GM23338 (cell line): ENCODE measurements around the gene SPAG16.

Source experiments
- CREB1 ChIP-seq: fragments of 250-450 bp; sonication (Bioruptor Pico); IDR thresholded peaks from 2 replicates; pipeline ENCODE4 v1.5.0; 2020; ENCODE audit warnings: low read depth, mild to moderate bottlenecking, moderate library complexity
- EZH2 ChIP-seq: fragments of 200-600 bp; sonication (generic); IDR thresholded peaks from one replicate; pipeline ENCODE4 v1.8.0; 2017; ENCODE audit warnings: antibody characterized with exemption, mild to moderate bottlenecking, low read depth; ENCODE audit not compliant: unreplicated experiment
- EZH2phosphoT487 ChIP-seq: fragments of 200-600 bp; sonication (generic); IDR thresholded peaks from one replicate; pipeline ENCODE4 v1.8.1; 2018; ENCODE audit warnings: antibody characterized with exemption; ENCODE audit not compliant: unreplicated experiment
- JUNB ChIP-seq: IDR thresholded peaks from one replicate; pipeline ENCODE4 v1.6.1; 2016; ENCODE audit warnings: antibody characterized with exemption; ENCODE audit not compliant: unreplicated experiment
- POLR2AphosphoS5 ChIP-seq: IDR thresholded peaks from 2 replicates; pipeline ENCODE4 v1.6.1; 2016; ENCODE audit warnings: antibody characterized with exemption, low read depth
- STAT1 ChIP-seq: IDR thresholded peaks from one replicate; pipeline ENCODE4 v1.6.1; 2016; ENCODE audit warnings: antibody characterized with exemption; ENCODE audit not compliant: unreplicated experiment
- ZNF114 ChIP-seq: fragments of 250-450 bp; sonication (Bioruptor Pico); IDR thresholded peaks from 2 replicates; pipeline ENCODE4 v1.5.0; 2020; ENCODE audit warnings: mild to moderate bottlenecking, moderate library complexity
- ZNF331 ChIP-seq: fragments of 250-450 bp; sonication (Bioruptor Pico); IDR thresholded peaks from 2 replicates; pipeline ENCODE4 v1.5.0; 2020; ENCODE audit warnings: low read depth, mild to moderate bottlenecking, moderate library complexity
- TF ChIP-seq, protein P1 (sequence below), 2 experiments: fragments of 200-600 bp in 1 of 2; sonication (generic) in 1 of 2; conservative IDR thresholded peaks; 2 replicates each; pipeline versions ENCODE4 v1.5.1 to v1.6.1; 2016 to 2017; ENCODE audit warnings: antibody characterized with exemption in 2 of 2, low read depth in 2 of 2, mild to moderate bottlenecking in 2 of 2, moderate library complexity in 1 of 2
- TF ChIP-seq, protein P2 (sequence below): IDR thresholded peaks from one replicate; pipeline ENCODE4 v1.6.1; 2018; ENCODE audit warnings: antibody characterized with exemption; ENCODE audit not compliant: unreplicated experiment
- TF ChIP-seq, protein P3 (sequence below): IDR thresholded peaks from 2 replicates; pipeline ENCODE4 v1.6.1; 2016; ENCODE audit warnings: antibody characterized with exemption
- TF ChIP-seq, protein P4 (sequence below): fragments of 250-450 bp; sonication (Bioruptor Pico); IDR thresholded peaks from 2 replicates; pipeline ENCODE4 v1.5.0; 2020; ENCODE audit warnings: mild to moderate bottlenecking, moderate library complexity

DNA sequence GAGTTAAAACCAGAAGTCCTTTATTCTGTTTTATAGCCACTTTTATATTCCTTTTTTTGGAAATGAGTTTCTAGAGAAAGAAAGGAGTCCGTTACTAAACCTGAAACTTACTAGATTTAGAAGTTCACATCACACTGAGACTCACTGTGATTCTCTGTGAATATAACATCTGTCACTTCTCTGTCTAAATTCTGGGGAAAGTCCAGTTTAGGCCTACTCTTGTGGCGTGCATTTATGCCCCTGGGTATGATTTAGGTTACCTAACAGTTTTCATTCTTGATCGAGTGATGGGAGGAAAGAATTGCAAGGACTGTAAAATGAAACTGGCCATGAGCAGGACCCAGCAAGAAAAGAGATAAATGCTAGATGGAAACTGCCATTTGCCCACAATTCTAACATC is 449.6 kb downstream of the SPAG16 start:
- TF ChIP-seq, protein P1, sequence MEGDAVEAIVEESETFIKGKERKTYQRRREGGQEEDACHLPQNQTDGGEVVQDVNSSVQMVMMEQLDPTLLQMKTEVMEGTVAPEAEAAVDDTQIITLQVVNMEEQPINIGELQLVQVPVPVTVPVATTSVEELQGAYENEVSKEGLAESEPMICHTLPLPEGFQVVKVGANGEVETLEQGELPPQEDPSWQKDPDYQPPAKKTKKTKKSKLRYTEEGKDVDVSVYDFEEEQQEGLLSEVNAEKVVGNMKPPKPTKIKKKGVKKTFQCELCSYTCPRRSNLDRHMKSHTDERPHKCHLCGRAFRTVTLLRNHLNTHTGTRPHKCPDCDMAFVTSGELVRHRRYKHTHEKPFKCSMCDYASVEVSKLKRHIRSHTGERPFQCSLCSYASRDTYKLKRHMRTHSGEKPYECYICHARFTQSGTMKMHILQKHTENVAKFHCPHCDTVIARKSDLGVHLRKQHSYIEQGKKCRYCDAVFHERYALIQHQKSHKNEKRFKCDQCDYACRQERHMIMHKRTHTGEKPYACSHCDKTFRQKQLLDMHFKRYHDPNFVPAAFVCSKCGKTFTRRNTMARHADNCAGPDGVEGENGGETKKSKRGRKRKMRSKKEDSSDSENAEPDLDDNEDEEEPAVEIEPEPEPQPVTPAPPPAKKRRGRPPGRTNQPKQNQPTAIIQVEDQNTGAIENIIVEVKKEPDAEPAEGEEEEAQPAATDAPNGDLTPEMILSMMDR (conservative IDR thresholded peaks at IDR 0.05; ENCODE audit: low read depth in 2 of 2) = no peak
- no peak for TF ChIP-seq EZH2
- TF ChIP-seq POLR2AphosphoS5 = no peak
- TF ChIP-seq EZH2phosphoT487 = no peak
- TF ChIP-seq, protein P2, sequence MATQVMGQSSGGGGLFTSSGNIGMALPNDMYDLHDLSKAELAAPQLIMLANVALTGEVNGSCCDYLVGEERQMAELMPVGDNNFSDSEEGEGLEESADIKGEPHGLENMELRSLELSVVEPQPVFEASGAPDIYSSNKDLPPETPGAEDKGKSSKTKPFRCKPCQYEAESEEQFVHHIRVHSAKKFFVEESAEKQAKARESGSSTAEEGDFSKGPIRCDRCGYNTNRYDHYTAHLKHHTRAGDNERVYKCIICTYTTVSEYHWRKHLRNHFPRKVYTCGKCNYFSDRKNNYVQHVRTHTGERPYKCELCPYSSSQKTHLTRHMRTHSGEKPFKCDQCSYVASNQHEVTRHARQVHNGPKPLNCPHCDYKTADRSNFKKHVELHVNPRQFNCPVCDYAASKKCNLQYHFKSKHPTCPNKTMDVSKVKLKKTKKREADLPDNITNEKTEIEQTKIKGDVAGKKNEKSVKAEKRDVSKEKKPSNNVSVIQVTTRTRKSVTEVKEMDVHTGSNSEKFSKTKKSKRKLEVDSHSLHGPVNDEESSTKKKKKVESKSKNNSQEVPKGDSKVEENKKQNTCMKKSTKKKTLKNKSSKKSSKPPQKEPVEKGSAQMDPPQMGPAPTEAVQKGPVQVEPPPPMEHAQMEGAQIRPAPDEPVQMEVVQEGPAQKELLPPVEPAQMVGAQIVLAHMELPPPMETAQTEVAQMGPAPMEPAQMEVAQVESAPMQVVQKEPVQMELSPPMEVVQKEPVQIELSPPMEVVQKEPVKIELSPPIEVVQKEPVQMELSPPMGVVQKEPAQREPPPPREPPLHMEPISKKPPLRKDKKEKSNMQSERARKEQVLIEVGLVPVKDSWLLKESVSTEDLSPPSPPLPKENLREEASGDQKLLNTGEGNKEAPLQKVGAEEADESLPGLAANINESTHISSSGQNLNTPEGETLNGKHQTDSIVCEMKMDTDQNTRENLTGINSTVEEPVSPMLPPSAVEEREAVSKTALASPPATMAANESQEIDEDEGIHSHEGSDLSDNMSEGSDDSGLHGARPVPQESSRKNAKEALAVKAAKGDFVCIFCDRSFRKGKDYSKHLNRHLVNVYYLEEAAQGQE = no peak
- TF ChIP-seq ZNF114 = no peak
- TF ChIP-seq CREB1 = no peak
- TF ChIP-seq ZNF331 = no peak
- TF ChIP-seq JUNB = no peak
- no peak for TF ChIP-seq STAT1
- TF ChIP-seq, protein P3, sequence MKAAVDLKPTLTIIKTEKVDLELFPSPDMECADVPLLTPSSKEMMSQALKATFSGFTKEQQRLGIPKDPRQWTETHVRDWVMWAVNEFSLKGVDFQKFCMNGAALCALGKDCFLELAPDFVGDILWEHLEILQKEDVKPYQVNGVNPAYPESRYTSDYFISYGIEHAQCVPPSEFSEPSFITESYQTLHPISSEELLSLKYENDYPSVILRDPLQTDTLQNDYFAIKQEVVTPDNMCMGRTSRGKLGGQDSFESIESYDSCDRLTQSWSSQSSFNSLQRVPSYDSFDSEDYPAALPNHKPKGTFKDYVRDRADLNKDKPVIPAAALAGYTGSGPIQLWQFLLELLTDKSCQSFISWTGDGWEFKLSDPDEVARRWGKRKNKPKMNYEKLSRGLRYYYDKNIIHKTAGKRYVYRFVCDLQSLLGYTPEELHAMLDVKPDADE = no peak
- TF ChIP-seq, protein P4, sequence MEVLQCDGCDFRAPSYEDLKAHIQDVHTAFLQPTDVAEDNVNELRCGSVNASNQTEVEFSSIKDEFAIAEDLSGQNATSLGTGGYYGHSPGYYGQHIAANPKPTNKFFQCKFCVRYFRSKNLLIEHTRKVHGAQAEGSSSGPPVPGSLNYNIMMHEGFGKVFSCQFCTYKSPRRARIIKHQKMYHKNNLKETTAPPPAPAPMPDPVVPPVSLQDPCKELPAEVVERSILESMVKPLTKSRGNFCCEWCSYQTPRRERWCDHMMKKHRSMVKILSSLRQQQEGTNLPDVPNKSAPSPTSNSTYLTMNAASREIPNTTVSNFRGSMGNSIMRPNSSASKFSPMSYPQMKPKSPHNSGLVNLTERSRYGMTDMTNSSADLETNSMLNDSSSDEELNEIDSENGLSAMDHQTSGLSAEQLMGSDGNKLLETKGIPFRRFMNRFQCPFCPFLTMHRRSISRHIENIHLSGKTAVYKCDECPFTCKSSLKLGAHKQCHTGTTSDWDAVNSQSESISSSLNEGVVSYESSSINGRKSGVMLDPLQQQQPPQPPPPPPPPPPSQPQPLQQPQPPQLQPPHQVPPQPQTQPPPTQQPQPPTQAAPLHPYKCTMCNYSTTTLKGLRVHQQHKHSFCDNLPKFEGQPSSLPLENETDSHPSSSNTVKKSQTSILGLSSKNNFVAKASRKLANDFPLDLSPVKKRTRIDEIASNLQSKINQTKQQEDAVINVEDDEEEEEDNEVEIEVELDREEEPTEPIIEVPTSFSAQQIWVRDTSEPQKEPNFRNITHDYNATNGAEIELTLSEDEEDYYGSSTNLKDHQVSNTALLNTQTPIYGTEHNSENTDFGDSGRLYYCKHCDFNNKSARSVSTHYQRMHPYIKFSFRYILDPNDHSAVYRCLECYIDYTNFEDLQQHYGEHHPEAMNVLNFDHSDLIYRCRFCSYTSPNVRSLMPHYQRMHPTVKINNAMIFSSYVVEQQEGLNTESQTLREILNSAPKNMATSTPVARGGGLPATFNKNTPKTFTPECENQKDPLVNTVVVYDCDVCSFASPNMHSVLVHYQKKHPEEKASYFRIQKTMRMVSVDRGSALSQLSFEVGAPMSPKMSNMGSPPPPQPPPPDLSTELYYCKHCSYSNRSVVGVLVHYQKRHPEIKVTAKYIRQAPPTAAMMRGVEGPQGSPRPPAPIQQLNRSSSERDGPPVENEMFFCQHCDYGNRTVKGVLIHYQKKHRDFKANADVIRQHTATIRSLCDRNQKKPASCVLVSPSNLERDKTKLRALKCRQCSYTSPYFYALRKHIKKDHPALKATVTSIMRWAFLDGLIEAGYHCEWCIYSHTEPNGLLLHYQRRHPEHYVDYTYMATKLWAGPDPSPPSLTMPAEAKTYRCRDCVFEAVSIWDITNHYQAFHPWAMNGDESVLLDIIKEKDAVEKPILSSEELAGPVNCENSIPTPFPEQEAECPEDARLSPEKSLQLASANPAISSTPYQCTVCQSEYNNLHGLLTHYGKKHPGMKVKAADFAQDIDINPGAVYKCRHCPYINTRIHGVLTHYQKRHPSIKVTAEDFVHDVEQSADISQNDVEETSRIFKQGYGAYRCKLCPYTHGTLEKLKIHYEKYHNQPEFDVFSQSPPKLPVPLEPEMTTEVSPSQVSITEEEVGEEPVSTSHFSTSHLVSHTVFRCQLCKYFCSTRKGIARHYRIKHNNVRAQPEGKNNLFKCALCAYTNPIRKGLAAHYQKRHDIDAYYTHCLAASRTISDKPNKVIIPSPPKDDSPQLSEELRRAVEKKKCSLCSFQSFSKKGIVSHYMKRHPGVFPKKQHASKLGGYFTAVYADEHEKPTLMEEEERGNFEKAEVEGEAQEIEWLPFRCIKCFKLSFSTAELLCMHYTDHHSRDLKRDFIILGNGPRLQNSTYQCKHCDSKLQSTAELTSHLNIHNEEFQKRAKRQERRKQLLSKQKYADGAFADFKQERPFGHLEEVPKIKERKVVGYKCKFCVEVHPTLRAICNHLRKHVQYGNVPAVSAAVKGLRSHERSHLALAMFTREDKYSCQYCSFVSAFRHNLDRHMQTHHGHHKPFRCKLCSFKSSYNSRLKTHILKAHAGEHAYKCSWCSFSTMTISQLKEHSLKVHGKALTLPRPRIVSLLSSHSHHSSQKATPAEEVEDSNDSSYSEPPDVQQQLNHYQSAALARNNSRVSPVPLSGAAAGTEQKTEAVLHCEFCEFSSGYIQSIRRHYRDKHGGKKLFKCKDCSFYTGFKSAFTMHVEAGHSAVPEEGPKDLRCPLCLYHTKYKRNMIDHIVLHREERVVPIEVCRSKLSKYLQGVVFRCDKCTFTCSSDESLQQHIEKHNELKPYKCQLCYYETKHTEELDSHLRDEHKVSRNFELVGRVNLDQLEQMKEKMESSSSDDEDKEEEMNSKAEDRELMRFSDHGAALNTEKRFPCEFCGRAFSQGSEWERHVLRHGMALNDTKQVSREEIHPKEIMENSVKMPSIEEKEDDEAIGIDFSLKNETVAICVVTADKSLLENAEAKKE (CRISPR knock-in tag) = no peak
